HG03521 (cell line): ENCODE data around the gene DOCK4.

Experiments
- ATAC-seq: cut with Tn5 transposase; IDR thresholded peaks from one replicate; pipeline ENCODE4 v1.9.1; 2021; ENCODE audit warnings: mild to moderate bottlenecking, moderate library complexity; ENCODE audit not compliant: unreplicated experiment

DOCK4 gene

GRCh38 chr7:112018305-112019030 lies 187.7 kb downstream of the DOCK4 start:
- ATAC-seq: no peak

DNA sequence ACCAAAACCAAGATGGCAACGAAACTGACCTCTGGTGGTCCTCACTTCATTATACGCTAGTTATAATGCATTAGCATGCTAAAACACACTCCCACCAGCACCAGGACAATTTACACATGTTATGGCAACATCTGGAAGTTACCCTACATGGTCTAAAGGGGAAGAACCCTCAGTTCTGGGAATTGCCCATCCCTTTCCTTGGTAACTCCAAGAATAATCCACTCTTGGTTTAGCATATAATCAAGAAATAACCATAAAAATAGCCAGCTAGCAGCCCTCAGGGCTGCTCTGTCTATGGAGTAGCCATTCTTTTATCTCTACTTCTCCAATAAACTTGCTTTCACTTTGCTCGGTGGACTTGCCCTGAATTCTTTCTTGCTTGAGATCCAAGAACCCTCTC lies 191.1 kb downstream of the DOCK4 start:
- ATAC-seq: no peak

DNA sequence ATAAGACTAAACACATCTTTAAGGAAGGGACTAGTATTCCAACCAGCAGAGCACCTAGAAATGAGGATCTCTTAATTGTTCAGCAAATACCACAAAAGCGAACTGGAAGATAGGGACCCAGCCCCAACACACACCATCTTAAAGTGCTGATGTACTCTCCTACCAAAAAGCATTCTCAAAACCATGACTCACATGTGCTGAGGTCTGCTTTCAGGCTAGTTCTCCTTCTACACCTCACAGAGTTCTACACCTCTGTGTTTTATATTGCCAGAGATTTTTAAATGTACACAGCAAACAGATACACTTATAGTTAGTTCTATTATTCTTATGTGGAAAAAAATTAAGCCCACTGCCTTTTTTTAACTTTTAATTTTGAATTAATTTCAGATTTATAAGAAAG lies 191.9 kb downstream of the DOCK4 start:
- ATAC-seq: no peak

GRCh38 chr7:112013274-112013673 lies 192.9 kb downstream of the DOCK4 start:
- ATAC-seq: no peak

GRCh38 chr7:112012242-112012641 lies 194.0 kb downstream of the DOCK4 start:
- no peak for ATAC-seq

GRCh38 chr7:112010994-112011393 lies 195.2 kb downstream of the DOCK4 start:
- ATAC-seq: no peak

DNA sequence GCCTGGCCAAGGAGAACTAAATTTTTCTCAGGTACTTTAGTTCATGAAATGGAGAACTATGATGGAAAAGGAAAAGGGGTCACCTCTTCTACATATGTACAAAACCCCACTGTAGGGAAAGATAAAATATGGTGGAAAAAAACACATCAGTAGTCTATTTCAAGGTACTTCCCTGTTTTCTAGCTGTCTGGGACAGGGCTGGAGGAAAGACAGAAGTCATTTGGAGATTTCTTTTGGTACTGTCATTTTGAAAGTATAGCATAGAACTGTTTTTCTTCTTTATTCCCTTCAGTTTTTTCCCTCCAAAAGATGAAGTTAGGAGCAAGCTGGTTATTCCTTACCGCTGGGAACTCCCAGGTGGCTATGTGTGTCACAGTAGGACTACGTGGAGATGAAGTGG lies 196.1 kb downstream of the DOCK4 start:
- no peak for ATAC-seq

- peak; percentile 74 for ATAC-seq
Observed at GRCh38 chr7:112009081-112009480, 197.1 kb downstream of the DOCK4 start.

GRCh38 chr7:112007185-112007584 lies 199.0 kb downstream of the DOCK4 start:
- no peak for ATAC-seq

- no peak for ATAC-seq
Observed at GRCh38 chr7:112006071-112006470, 200.1 kb downstream of the DOCK4 start.

GRCh38 chr7:112005205-112005775 lies 200.9 kb downstream of the DOCK4 start:
- no peak for ATAC-seq

GRCh38 chr7:112001091-112001826 lies 204.9 kb downstream of the DOCK4 start:
- no peak for ATAC-seq

DNA sequence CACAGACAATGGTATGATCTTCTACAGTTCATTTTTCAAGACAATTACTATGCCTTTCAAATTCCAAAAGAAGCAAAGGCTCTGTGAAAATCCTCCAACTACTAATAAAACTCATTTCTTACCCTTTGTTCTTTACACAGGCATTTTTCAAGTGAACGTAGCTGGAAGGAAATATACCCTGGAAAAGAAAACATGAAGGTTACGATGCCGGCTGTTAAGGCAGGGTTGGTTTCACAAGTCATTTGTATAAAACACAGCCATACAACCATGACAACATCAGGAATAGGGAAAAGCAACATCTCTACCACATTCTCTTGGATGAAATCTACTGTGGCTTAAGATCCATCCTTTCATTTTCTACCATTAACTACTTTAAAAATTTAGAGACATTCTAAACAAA lies 207.9 kb downstream of the DOCK4 start:
- no peak for ATAC-seq

- no peak for ATAC-seq
Observed at GRCh38 chr7:111997546-111997945, 208.7 kb downstream of the DOCK4 start.

DNA sequence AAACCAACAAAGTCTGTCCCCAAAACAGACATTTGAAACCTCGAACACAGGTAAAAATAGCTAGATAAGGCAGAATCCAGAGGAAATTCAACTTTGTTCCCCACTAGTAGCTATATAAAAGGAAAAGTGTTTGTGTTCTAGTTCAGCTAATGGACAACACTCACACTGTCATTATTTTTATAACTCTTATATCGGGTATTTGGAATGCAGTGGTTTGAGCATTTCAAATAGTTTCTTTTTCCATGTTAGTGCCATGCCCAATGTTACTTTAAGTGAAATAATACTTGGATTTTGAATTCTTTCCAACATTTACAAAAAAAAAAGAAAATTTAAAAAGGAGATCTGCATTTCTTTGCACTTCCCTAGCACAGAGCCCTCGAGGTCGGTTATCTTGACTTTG lies 213.6 kb downstream of the DOCK4 start:
- ATAC-seq: no peak

DNA sequence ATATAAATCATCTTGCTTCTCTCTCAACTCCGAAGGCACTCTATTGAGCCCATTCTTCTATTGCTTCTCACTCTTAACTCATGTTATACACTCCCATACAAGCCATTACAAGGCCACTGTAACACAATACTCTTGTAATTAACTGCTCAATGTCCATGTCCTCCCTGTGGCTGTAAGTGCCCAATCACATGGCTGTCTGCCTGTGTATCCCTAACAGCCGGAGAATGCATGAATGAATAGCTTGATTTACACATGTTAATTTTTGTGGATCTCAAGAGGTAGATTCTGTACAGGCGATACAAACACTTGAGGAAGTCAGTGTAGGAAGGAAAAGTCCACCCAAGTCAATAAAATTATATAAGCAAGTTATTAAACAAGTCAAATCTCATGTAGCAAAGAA lies 215.6 kb downstream of the DOCK4 start:
- no peak for ATAC-seq

GRCh38 chr7:111987886-111988285 lies 218.3 kb downstream of the DOCK4 start:
- no peak for ATAC-seq

- no peak for ATAC-seq
Observed at GRCh38 chr7:111987115-111987826, 218.9 kb downstream of the DOCK4 start.

- no peak for ATAC-seq
Observed at GRCh38 chr7:111986601-111987000, 219.6 kb downstream of the DOCK4 start.

GRCh38 chr7:111985798-111986197 lies 220.4 kb downstream of the DOCK4 start:
- no peak for ATAC-seq

DNA sequence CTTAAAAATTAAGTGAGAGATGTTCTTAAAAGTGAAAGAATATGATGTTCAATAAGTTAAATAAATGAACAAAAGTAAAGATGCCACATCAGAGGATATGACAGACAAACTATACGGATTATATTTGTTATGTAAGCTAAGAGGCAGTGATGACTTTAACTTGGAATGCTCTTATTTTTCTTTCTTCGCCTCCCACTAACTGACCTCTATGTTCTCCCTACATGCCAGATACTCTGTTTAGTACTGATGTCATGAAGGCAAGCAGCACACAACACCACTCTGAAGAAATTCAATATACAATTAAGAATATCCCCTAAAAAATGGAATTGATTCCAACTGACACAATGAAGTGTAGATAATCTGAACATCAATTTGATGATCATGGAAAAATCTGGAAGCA lies 223.4 kb downstream of the DOCK4 start:
- ATAC-seq: no peak

GRCh38 chr7:111982133-111982532 lies 224.1 kb downstream of the DOCK4 start:
- ATAC-seq: no peak
